Right lobe of liver (tissue), 4 donors: ENCODE data around the gene TIPRL.

Experiments used
- CTCF ChIP-seq, 4 donors: fragments of 200-600 bp in 3 of 4; fragments of 450-650 bp in 1 of 4; IDR thresholded peaks; one replicate each; pipeline versions ENCODE4 v1.5.1 to v1.8.0; 2016 to 2022; ENCODE audit warnings: antibody characterized with exemption in 4 of 4, mild to moderate bottlenecking in 2 of 4
- POLR2A ChIP-seq: fragments of 450-650 bp; IDR thresholded peaks from one replicate; pipeline ENCODE4 v1.6.1; 2017; ENCODE audit warnings: antibody characterized with exemption, mild to moderate bottlenecking
- donor health status: DM: no; HTN: no; CAD: no.
- donor health status: DM: no; HTN: no; CAD: no.
- donor health status: DM: no; HTN: yes; CAD: no.

GRCh38 chr1:168141871-168142385 lies 36.8 kb upstream of the TIPRL start:
- no peak for TF ChIP-seq CTCF (IDR thresholded peaks at IDR 0.05)
- no peak for TF ChIP-seq POLR2A
